NOMO-1 (cell line): ENCODE results near the gene PAGE3.

Experiments
- DNase-seq, 2 experiments: peaks; one replicate each; lab custom pipeline; 2025; ENCODE audit not compliant: unreplicated experiment in 2 of 2; lab: John Stamatoyannopoulos, UW

PAGE3 gene, protein sequence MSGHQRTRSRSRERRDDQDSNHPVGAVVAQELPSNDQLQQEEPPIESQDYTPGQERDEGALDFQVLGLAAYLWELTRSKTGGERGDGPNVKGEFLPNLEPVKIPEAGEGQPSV

GRCh38 chrX:55264816-55265215 is at the start of gene PAGE3:
Gene PAGE3 (minus strand): TSS chrX:55264916. CDS start chrX:55263903, 1,013 bp downstream.
- no peak for DNase-seq

DNA sequence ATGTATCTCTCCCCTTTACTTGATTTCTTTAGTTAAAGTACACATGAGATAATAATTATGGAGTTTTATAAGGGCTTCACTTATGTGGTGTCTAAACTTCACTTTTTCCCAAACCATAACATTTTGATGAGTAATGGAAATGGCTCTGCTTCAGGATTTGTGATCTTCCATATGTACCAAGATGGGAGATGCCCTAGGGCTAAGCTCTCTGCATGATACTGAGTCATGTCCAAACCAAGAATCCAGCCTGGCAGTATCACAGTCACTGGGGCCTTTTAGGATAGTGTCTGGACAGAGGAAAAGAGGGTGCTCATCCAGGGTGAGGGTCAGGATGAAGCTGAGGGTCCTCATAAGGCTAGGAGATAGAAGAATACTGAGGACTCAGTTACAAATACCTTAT is 47.9 kb upstream of the PAGE3 start:
- DNase-seq: no peak

GRCh38 chrX:55290963-55291362 is 26.2 kb upstream of the PAGE3 start:
- no peak for DNase-seq

- DNase-seq: no peak
Measured at GRCh38 chrX:55279832-55280231, 15.1 kb upstream of the PAGE3 start.

DNA sequence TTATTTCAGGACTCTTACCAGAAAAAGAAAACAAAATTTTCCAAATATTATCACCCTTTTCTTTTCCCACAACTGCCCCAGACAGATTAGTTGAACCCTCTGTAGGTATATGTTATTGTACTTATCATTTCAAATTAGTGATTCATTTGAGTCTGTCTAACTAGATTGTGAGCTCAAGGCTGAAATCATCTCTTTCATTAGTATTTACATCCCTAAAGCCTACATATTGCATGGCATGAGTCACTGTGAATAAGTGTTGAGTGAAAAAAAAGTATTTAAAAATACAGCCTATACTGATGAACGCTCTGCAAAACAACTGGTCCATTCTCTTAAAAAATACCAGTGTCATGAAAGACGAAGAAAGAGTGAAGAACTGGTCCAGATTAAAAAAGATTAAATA is 3.9 kb downstream of the PAGE3 start:
- no peak for DNase-seq

DNA sequence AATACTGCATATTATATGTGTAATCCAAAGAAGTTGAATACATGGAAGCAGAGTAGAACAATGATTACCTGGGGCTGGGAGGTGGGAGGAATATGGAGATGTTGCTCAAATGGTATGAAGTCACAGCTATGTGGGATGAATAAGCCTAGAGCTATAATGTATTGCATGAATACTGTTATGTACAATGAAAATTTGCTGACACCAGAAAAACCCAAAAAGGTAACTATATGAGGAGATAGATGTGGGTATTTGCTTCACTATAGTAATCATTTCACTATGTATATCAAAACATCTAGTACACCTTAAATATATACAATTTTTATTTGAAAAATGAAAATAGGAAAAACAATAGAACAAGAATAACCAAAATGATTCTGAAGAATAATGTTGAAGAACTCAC is 11.2 kb downstream of the PAGE3 start:
- no peak for DNase-seq

- DNase-seq: no peak
Measured at GRCh38 chrX:55240788-55241340, 23.9 kb downstream of the PAGE3 start.

DNA sequence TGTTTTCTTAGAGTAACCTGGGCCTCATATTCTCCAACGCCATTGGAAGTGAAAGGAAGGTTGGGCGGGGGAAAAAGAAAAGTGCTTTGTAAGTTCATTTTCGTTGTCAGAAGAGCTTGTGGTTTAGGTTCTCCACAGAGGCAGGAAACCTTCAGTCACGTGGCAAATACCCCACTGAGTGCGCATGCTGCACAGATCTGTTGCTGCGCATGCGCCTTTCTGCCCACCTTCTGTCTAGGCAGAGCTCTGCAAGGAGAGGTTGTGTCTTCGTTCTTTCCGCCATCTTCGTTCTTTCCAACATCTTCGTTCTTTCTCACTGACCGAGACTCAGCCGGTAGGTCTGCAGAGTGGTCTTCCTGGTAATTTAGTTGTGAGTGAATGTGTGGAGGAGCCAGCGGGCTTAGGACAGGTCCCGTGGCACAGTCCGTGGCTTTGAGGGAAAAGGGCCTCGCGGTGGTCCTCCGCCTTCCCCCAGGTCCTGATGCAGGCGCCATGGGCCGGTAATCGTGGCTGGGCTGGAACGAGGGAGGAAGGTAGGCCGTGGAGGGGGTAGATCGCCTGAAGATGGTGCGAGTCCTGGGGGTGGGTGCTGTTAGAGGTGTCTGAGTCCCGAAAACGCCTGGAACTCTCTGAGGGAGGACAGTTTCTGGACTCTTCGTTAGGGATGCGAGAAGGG is 44.5 kb downstream of the PAGE3 start, which contains the start of gene PAGE5:
PAGE5 (plus strand) TSS at position 228 of the 676 bp plus-strand sequence. CDS start 1,037 bp downstream, outside the sequence.
- DNase-seq: no peak

DNA sequence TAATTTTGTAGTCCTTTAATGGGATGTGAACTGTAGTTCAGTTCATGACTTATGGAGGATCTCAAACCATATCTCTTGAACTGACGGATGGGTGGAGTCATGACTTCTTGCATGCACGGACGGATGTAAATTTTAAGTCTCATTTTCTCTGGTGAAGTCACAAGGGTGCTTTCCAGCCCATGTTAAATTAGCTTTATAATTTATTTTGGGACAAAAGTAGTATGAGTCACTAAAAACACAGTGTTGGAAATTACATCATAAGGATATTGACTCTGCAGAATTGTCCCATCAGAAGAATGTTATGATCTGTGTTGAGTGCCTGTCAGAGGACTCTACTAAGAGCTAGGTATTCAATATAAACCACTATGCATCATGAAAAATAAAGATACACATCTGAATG is 51.3 kb downstream of the PAGE3 start:
- no peak for DNase-seq

DNA sequence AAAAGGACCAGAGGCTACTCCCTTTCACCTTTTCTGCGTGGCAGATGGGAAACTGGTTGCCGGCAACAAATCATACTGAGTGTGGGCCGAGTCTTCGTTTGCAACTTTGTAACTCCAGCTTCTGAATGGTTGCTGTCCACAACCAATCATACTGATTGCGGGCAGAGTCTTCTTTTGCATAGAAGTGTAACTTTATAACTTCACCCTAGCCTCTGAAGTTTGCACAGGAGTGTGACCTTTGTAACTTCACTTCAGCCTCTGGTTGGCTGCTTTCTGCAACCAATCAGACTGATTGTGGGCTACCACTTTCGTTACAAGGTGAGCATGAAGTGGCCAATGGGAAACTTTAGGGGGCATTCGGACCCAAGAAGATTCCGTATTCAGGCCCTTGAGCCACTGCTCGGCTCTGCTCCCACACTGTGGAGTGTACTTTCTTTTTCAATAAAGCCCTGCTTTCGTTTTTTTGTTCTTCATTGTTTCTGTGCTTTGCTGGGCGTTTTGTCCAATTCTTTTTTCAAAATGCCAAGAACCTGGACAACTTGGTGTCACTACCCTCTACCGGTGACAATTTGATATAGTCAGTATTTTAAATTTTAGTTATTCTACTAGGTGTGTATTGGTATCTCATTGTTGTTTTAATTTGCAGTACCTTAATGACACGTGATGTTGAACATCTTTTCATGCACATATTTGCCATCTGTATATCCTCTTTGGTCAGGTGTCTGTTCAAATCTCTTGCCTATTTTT is 53.6 kb downstream of the PAGE3 start:
- no peak for DNase-seq
